PC-3 (cell line): ENCODE data around the gene CELF5. TPM values are rescaled to one million over a fixed set of nuclear protein-coding genes. Genes with fewer than 3 reads are reported as not detected.

ENCODE experiments used
- ATAC-seq: fragments of 200-7000 bp; cut with Tn5 transposase; 2 replicates; pipeline ENCODE4 v1.9.1; 2020; ENCODE audit warnings: mild to moderate bottlenecking, moderate library complexity
- BruUV-seq: library from RNA; stranded (reverse); fragments of 400-500 nt; replicated peaks from 2 replicates; lab custom pipeline; 2021; lab: Mats Ljungman, UMichigan
- CTCF ChIA-PET: fragments of 300-600 bp; sonication (Branson Sonifier 250); formaldehyde crosslinking; loops from one replicate; lab custom pipeline; 2022; ENCODE audit warnings: antibody characterized with exemption; lab: Charles Lee
- POLR2A ChIA-PET: fragments of 300-600 bp; sonication (Branson Sonifier 250); formaldehyde crosslinking; loops from one replicate; lab custom pipeline; 2022; ENCODE audit warnings: antibody characterized with exemption; ENCODE audit not compliant: unreplicated experiment; lab: Charles Lee
- DNase-seq: peaks from one replicate; pipeline ENCODE4 v3.0.0-alpha.2; 2015
- H2AFZ ChIP-seq: fragments of 300-600 bp; sonication (generic); 2 replicates; pipeline ENCODE4 v1.6.0; 2016; ENCODE audit warnings: antibody characterized with exemption, low read length
- H3F3A ChIP-seq: fragments of 300-600 bp; sonication (generic); one replicate; pipeline ENCODE4 v1.6.0; 2017; ENCODE audit warnings: antibody characterized with exemption, low read length, control low read depth, mild to moderate bottlenecking; ENCODE audit not compliant: unreplicated experiment
- H3K27ac ChIP-seq: fragments of 300-600 bp; sonication (generic); 2 replicates; pipeline ENCODE4 v1.5.1; 2016; ENCODE audit warnings: mild to moderate bottlenecking, low read length
- H3K27me3 ChIP-seq: fragments of 300-600 bp; sonication (generic); 2 replicates; pipeline ENCODE4 v1.6.1; 2016; ENCODE audit warnings: low read length, mixed read lengths
- H3K36me3 ChIP-seq: fragments of 300-600 bp; sonication (generic); 2 replicates; pipeline ENCODE4 v1.6.1; 2016; ENCODE audit warnings: low read depth, mixed run types, low read length, mixed read lengths
- H3K4me1 ChIP-seq: fragments of 300-600 bp; sonication (generic); 2 replicates; pipeline ENCODE4 v1.5.1; 2016; ENCODE audit warnings: low read length; ENCODE audit not compliant: insufficient read depth
- H3K4me2 ChIP-seq: fragments of 300-600 bp; sonication (generic); 2 replicates; pipeline ENCODE4 v1.6.0; 2016; ENCODE audit warnings: low read length
- H3K4me3 ChIP-seq: fragments of 300-600 bp; sonication (generic); 2 replicates; pipeline ENCODE4 v1.5.1; 2016; ENCODE audit warnings: mild to moderate bottlenecking, low read length, mixed read lengths
- H3K79me2 ChIP-seq: fragments of 300-600 bp; sonication (generic); 2 replicates; pipeline ENCODE4 v1.6.1; 2017; ENCODE audit warnings: low read length, mixed read lengths
- H3K9ac ChIP-seq: fragments of 300-600 bp; sonication (generic); 2 replicates; pipeline ENCODE4 v1.6.0; 2016; ENCODE audit warnings: mild to moderate bottlenecking, low read length
- H3K9me2 ChIP-seq: fragments of 300-600 bp; sonication (generic); replicated peaks from 2 replicates; pipeline ENCODE4 v1.6.1; 2016; ENCODE audit warnings: mixed run types, low read length, mixed read lengths
- H3K9me3 ChIP-seq: fragments of 300-600 bp; sonication (generic); 2 replicates; pipeline ENCODE4 v1.6.1; 2016; ENCODE audit warnings: low read length, mixed read lengths
- H4K20me1 ChIP-seq: fragments of 300-600 bp; sonication (generic); 2 replicates; pipeline ENCODE4 v1.6.1; 2016; ENCODE audit warnings: low read length, mixed read lengths
- CTCF ChIP-seq: fragments of 300-600 bp; sonication (generic); conservative IDR thresholded peaks from 2 replicates; pipeline ENCODE4 v1.5.1; 2017; ENCODE audit warnings: antibody characterized with exemption, low read depth, mild to moderate bottlenecking, low read length
- EZH2 ChIP-seq: fragments of 300-600 bp; sonication (generic); IDR thresholded peaks from one replicate; pipeline ENCODE4 v1.6.1; 2017; ENCODE audit warnings: antibody characterized with exemption, mild to moderate bottlenecking, low read length; ENCODE audit not compliant: unreplicated experiment
- EZH2phosphoT487 ChIP-seq: fragments of 300-600 bp; sonication (generic); IDR thresholded peaks from 2 replicates; pipeline ENCODE4 v1.6.1; 2018; ENCODE audit warnings: mild to moderate bottlenecking, antibody characterized with exemption, low read length, borderline replicate concordance
- intact Hi-C: fragments of 100-400 bp; cut with micrococcal nuclease; formaldehyde crosslinking; loops from 2 replicates; pipeline ENCODE4 v1.9.0; 2023
- total RNA-seq: library from RNA; depleted of rRNA; stranded (reverse); fragments of >200 nt; gene quantifications from 2 replicates; pipeline ENCODE4 v1.2.3, GENCODE V29; 2014

CELF5 gene
- total RNA-seq, 1 experiment from 2014 or later = 0.44 TPM

- H3K9ac ChIP-seq = no peak overlapping the region
- BruUV-seq = no TSS peak
- H3F3A ChIP-seq = no peaks in the 10 kb centered on the region
- H3K9me3 ChIP-seq = no peaks in the 10 kb centered on the region
- intact Hi-C loops = no loop called here
- no peaks in the 10 kb centered on the region for H4K20me1 ChIP-seq
- no peaks in the 10 kb centered on the region; the same call in 1 of the 2 replicates for H3K36me3 ChIP-seq
- ChIA-PET POLR2A (no interaction called here), CTCF (no interaction called here)
- peaks cover 6% of the 10 kb centered on the region; the same call in 1 of the 2 replicates for H3K4me1 ChIP-seq
- H3K4me2 ChIP-seq = no peak overlapping the region
- H3K4me3 ChIP-seq = no peak overlapping the region
- no peaks in the 10 kb centered on the region for H3K79me2 ChIP-seq
- no peak for DNase-seq
- no peak overlapping the region for H2AFZ ChIP-seq
- ATAC-seq = no peak
- H3K27ac ChIP-seq = no peak overlapping the region
- no peaks in the 10 kb centered on the region for H3K27me3 ChIP-seq
- TF ChIP-seq EZH2 (no peak), EZH2phosphoT487 (no peak), CTCF (no peak)
- H3K9me2 ChIP-seq = no peaks in the 10 kb centered on the region
These were observed 54.8 kb downstream of the CELF5 start for GRCh38 chr19:3279306-3279705.

DNA sequence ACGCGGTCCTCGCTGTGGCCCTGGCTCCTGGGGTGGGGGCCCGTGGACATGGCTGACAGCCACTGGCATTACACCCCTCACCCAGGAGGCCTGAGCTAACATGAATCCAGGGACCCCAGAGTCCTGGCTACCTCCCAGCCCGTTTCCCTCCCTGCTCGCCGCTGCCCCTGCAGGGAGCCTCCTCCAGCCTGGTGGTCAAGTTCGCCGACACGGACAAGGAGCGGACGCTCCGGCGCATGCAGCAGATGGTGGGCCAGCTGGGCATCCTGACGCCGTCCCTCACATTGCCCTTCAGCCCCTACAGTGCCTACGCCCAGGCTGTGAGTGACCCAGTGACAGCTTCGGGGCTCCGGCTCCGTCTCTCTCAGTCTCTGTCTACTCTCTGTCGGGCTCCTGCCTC is 56.6 kb downstream of the CELF5 start:
- no TSS peak for BruUV-seq
- ChIA-PET CTCF (no interaction called here), POLR2A (no interaction called here)
- H3K9me3 ChIP-seq = no peaks in the 10 kb centered on the region
- H3K79me2 ChIP-seq = no peaks in the 10 kb centered on the region
- H3K36me3 ChIP-seq = no peaks in the 10 kb centered on the region
- intact Hi-C loops = no loop called here
- no peak overlapping the region for H3K9ac ChIP-seq
- DNase-seq = no peak
- no peak overlapping the region for H3K27ac ChIP-seq
- H3K4me2 ChIP-seq = no peak overlapping the region
- no peaks in the 10 kb centered on the region for H3K27me3 ChIP-seq
- ATAC-seq = no peak
- no peak overlapping the region for H3K4me3 ChIP-seq
- H3K4me1 ChIP-seq = peaks cover 5% of the 10 kb centered on the region
- no peaks in the 10 kb centered on the region for H4K20me1 ChIP-seq
- TF ChIP-seq EZH2 (no peak), EZH2phosphoT487 (no peak), CTCF (no peak)
- no peaks in the 10 kb centered on the region for H3F3A ChIP-seq
- no peak overlapping the region for H2AFZ ChIP-seq
- no peaks in the 10 kb centered on the region for H3K9me2 ChIP-seq

DNA sequence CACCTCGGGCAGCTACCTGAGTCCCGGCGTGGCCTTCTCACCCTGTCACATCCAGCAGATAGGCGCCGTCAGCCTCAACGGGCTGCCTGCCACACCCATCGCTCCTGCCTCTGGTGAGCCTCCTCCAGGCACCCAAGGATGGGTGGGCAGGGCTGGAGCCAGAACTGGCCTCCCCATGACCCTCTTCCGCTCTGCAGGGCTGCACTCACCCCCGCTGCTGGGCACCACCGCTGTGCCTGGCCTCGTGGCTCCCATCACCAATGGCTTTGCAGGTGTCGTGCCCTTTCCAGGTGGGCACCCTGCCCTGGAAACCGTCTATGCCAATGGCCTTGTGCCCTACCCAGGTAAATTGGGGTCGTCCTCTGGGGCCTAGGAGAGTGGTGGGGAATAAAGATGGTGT is 57.7 kb downstream of the CELF5 start:
- TF ChIP-seq EZH2phosphoT487 = no peak
- TF ChIP-seq CTCF = no peak
- TF ChIP-seq EZH2 = no peak
- POLR2A ChIA-PET = no interaction called here
- peaks cover 5% of the 10 kb centered on the region for H3K4me1 ChIP-seq
- no peaks in the 10 kb centered on the region for H3K9me2 ChIP-seq
- H3K9ac ChIP-seq = no peak overlapping the region
- H3K4me2 ChIP-seq = no peak overlapping the region
- no peaks in the 10 kb centered on the region for H3K27me3 ChIP-seq
- no peaks in the 10 kb centered on the region for H4K20me1 ChIP-seq
- H3K79me2 ChIP-seq = no peaks in the 10 kb centered on the region
- H3F3A ChIP-seq = no peaks in the 10 kb centered on the region
- DNase-seq (no peak), ATAC-seq (no peak)
- CTCF ChIA-PET = no interaction called here
- no peaks in the 10 kb centered on the region for H3K36me3 ChIP-seq
- intact Hi-C loops = no loop called here
- no peaks in the 10 kb centered on the region for H3K9me3 ChIP-seq
- no peak overlapping the region for H3K4me3 ChIP-seq
- no peak overlapping the region for H3K27ac ChIP-seq
- H2AFZ ChIP-seq = no peak overlapping the region
- no TSS peak for BruUV-seq
